Spleen (tissue), 11 donors: ENCODE data around the gene RAB7B. TPM values are rescaled to one million over a fixed set of nuclear protein-coding genes. Genes with fewer than 3 reads are reported as not detected.

ENCODE experiments used
- DNase-seq: peaks from one replicate; pipeline ENCODE4 v3.0.0-alpha.2; 2020
- H3K27ac ChIP-seq, 8 donors: fragments of 200-600 bp; sonication (generic) in 7 of 8; 1 replicate in 4 of 8; 2 replicates in 4 of 8; pipeline versions ENCODE4 v1.5.0 to v1.8.0; 2016 to 2021; ENCODE audit warnings: inconsistent platforms in 4 of 8, mild to moderate bottlenecking in 4 of 8, moderate library complexity in 1 of 8
- H3K27me3 ChIP-seq, 7 donors: fragments of 200-600 bp; sonication (generic) in 6 of 7; replicated peaks in 1 of 7; 1 replicate in 4 of 7; 2 replicates in 3 of 7; pipeline versions ENCODE4 v1.5.0 to v1.8.0; 2016 to 2021; ENCODE audit warnings: inconsistent platforms in 3 of 7, mild to moderate bottlenecking in 1 of 7
- H3K36me3 ChIP-seq, 6 donors: fragments of 200-600 bp; sonication (generic) in 5 of 6; 1 replicate in 4 of 6; 2 replicates in 2 of 6; pipeline versions ENCODE4 v1.5.0 to v1.8.0; 2016 to 2021; ENCODE audit warnings: inconsistent platforms in 2 of 6
- H3K4me1 ChIP-seq, 6 donors: fragments of 200-600 bp; sonication (generic) in 5 of 6; 1 replicate in 3 of 6; 2 replicates in 3 of 6; pipeline versions ENCODE4 v1.5.0 to v1.8.0; 2016 to 2021; ENCODE audit warnings: inconsistent platforms in 3 of 6
- H3K4me3 ChIP-seq, 8 donors: fragments of 200-600 bp; sonication (generic) in 7 of 8; 1 replicate in 4 of 8; 2 replicates in 4 of 8; pipeline versions ENCODE4 v1.5.0 to v1.8.0; 2016 to 2021; ENCODE audit warnings: inconsistent platforms in 4 of 8, mild to moderate bottlenecking in 4 of 8, moderate library complexity in 2 of 8
- H3K9me3 ChIP-seq, 8 donors: fragments of 200-600 bp; sonication (generic) in 7 of 8; 1 replicate in 4 of 8; 2 replicates in 4 of 8; pipeline versions ENCODE4 v1.5.0 to v1.8.0; 2016 to 2021; ENCODE audit warnings: inconsistent platforms in 4 of 8
- CTCF ChIP-seq, 11 experiments: fragments of 200-600 bp in 7 of 11; fragments of 450-650 bp in 4 of 11; sonication (generic) in 4 of 11; IDR thresholded peaks in 8 of 11; conservative IDR thresholded peaks in 3 of 11; 1 replicate in 7 of 11; 2 replicates in 4 of 11; pipeline versions ENCODE4 v1.4.0 to v1.8.0; 2016 to 2021; ENCODE audit warnings: antibody characterized with exemption in 11 of 11, inconsistent platforms in 4 of 11, mild to moderate bottlenecking in 1 of 11
- POLR2A ChIP-seq, 3 donors: fragments of 450-650 bp; IDR thresholded peaks; one replicate each; pipeline ENCODE4 v1.5.1; 2017; ENCODE audit warnings: antibody characterized with exemption in 3 of 3, mild to moderate bottlenecking in 1 of 3
- POLR2AphosphoS5 ChIP-seq, 3 donors: sonication (generic); formaldehyde crosslinking; IDR thresholded peaks; one replicate each; pipeline ENCODE4 v1.5.1; 2017; ENCODE audit warnings: antibody characterized with exemption in 3 of 3
- WGBS, 5 donors: extraction: QIAGEN DNeasy Blood & Tissue Kit in 3 of 5; methylation state at CpG; one replicate each; pipeline versions ENCODE4 v1.1.5 to v1.1.7; 2013 to 2018; 5-methylcytosine and 5-hydroxymethylcytosine counted together
- intact Hi-C: fragments of 100-400 bp; cut with DNase I; formaldehyde crosslinking; loops from one replicate; pipeline ENCODE4 v1.15.0; 2023; ENCODE audit warnings: low total_unique reads
- polyA plus RNA-seq, 3 donors: library from polyadenylated mRNA; stranded (reverse); fragments of 200-250 nt; gene quantifications; one replicate each; pipeline ENCODE4 v1.2.1, GENCODE V29; 2013
- total RNA-seq, 7 donors: library from RNA; depleted of rRNA in 3 of 7; stranded (reverse); fragments of >200 nt in 3 of 7; fragmentation: NEBNext Ultra II Directional in 4 of 7; extraction: Animal tissue kit (Norgen Biotek cat#: 25700) in 4 of 7; gene quantifications; one replicate each; pipeline versions ENCODE4 v1.1.0 to v1.2.1, GENCODE V29; 2016 to 2021
- donor health status: healthy with polysubstance abuse.
- donor health status: DM: no; HTN: no; CAD: no; lungs with moderate emphysema.
- donor health status: DM: no; HTN: no; CAD: no.
- donor health status: Bipolar disorder and iron deficiency.
- donor health status: healthy.
- donor health status: DM: no; HTN: no; CAD: no.
- donor health status: DM: yes; HTN: yes; CAD: no.

RAB7B gene
- total and polyA plus RNA-seq, 10 donors: 0.34 to 3.2 (median 1.9) TPM

GRCh38 chr1:205930195-205930577 lies 73.0 kb downstream of the RAB7B start:
- no peaks in the 10 kb centered on the region for H3K9me3 ChIP-seq
- TF ChIP-seq CTCF (IDR thresholded peaks at IDR 0.05 in 8 of 11, conservative IDR thresholded peaks at IDR 0.05 in 3 of 11) (no peak), POLR2AphosphoS5 (IDR thresholded peaks at IDR 0.05) (no peak), POLR2A (IDR thresholded peaks at IDR 0.05) (no peak)
- no peak for DNase-seq
- no peak overlapping the region for H3K4me3 ChIP-seq
- 89 to 97% (median 94%) methylated on average over 1 of the region's 1 CpG for WGBS, 5 donors
- peaks cover 0 to 3% (median 0%) of the 10 kb centered on the region in 7 donors for H3K27me3 ChIP-seq
- no peak overlapping the region for H3K27ac ChIP-seq
- no peaks in the 10 kb centered on the region for H3K36me3 ChIP-seq
- intact Hi-C loops: no loop called here
- H3K4me1 ChIP-seq: no peaks in the 10 kb centered on the region

- peak; percentile 53 for DNase-seq
- no peaks in the 10 kb centered on the region for H3K4me1 ChIP-seq
- 88 to 97% (median 92%) methylated on average over 18 to 19 of the region's 19 CpGs for WGBS, 5 donors
- H3K36me3 ChIP-seq: no peaks in the 10 kb centered on the region
- H3K9me3 ChIP-seq: no peaks in the 10 kb centered on the region
- H3K4me3 ChIP-seq: no peak overlapping the region
- H3K27ac ChIP-seq: no peak overlapping the region
- peaks cover 0 to 3% (median 0%) of the 10 kb centered on the region in 7 donors for H3K27me3 ChIP-seq
- no peak for TF ChIP-seq POLR2AphosphoS5 (IDR thresholded peaks at IDR 0.05)
- intact Hi-C loops: no loop called here
Measured at GRCh38 chr1:205929496-205930194, 73.5 kb downstream of the RAB7B start.

GRCh38 chr1:205928317-205928716 lies 74.9 kb downstream of the RAB7B start:
- Histone ChIP-seq H3K36me3 (no peaks in the 10 kb centered on the region), H3K9me3 (no peaks in the 10 kb centered on the region), H3K27ac (no peak overlapping the region), H3K4me1 (no peaks in the 10 kb centered on the region), H3K4me3 (no peak overlapping the region), H3K27me3 (peaks cover 0 to 3% (median 0%) of the 10 kb centered on the region in 7 donors)
- no peak for TF ChIP-seq CTCF (IDR thresholded peaks at IDR 0.05 in 8 of 11, conservative IDR thresholded peaks at IDR 0.05 in 3 of 11)
- no peak for TF ChIP-seq POLR2A (IDR thresholded peaks at IDR 0.05)
- no peak for TF ChIP-seq POLR2AphosphoS5 (IDR thresholded peaks at IDR 0.05)
- 90 to 100% (median 95%) methylated on average over 4 to 5 of the region's 5 CpGs for WGBS, 5 donors
- no peak for DNase-seq
- intact Hi-C loops: no loop called here

GRCh38 chr1:205927676-205928075 lies 75.5 kb downstream of the RAB7B start:
- intact Hi-C loops: no loop called here
- no peak overlapping the region for H3K4me3 ChIP-seq
- no peak overlapping the region for H3K27ac ChIP-seq
- peak; percentile 65 for DNase-seq
- no peaks in the 10 kb centered on the region for H3K9me3 ChIP-seq
- no peak for TF ChIP-seq CTCF (IDR thresholded peaks at IDR 0.05 in 8 of 11, conservative IDR thresholded peaks at IDR 0.05 in 3 of 11)
- no peak for TF ChIP-seq POLR2A (IDR thresholded peaks at IDR 0.05)
- no peak for TF ChIP-seq POLR2AphosphoS5 (IDR thresholded peaks at IDR 0.05)
- no peaks in the 10 kb centered on the region for H3K4me1 ChIP-seq
- peaks cover 0 to 3% (median 0%) of the 10 kb centered on the region in 7 donors for H3K27me3 ChIP-seq
- WGBS, 5 donors: 79 to 94% (median 93%) methylated on average over 3 to 12 of the region's 12 CpGs
- H3K36me3 ChIP-seq: no peaks in the 10 kb centered on the region
